HG03135 (cell line): ENCODE results near the gene GARNL3.
A peak's percentile ranks its signal among the peaks of the same experiment; 100 is the strongest.

ENCODE experiments used
- ATAC-seq: cut with Tn5 transposase; IDR thresholded peaks from one replicate; pipeline ENCODE4 v1.9.1; 2021; ENCODE audit warnings: mild to moderate bottlenecking, moderate library complexity; ENCODE audit not compliant: unreplicated experiment

GARNL3 gene

GRCh38 chr9:127370672-127371648 lies 106.4 kb downstream of the GARNL3 start:
- no peak for ATAC-seq

- no peak for ATAC-seq
Measured at GRCh38 chr9:127380479-127380878, 115.9 kb downstream of the GARNL3 start.

GRCh38 chr9:127382541-127382940 lies 118.0 kb downstream of the GARNL3 start:
- ATAC-seq: no peak

GRCh38 chr9:127384016-127384730 lies 119.6 kb downstream of the GARNL3 start:
- no peak for ATAC-seq

GRCh38 chr9:127384901-127385300 lies 120.3 kb downstream of the GARNL3 start:
- no peak for ATAC-seq

- no peak for ATAC-seq
Measured at GRCh38 chr9:127386249-127386648, 121.7 kb downstream of the GARNL3 start.

- no peak for ATAC-seq
Measured at GRCh38 chr9:127386981-127387380, 122.4 kb downstream of the GARNL3 start.

GRCh38 chr9:127388037-127388855 lies 123.7 kb downstream of the GARNL3 start:
- ATAC-seq: peak; percentile 77

- no peak for ATAC-seq
Measured at GRCh38 chr9:127388856-127389238, 124.3 kb downstream of the GARNL3 start.

GRCh38 chr9:127389381-127390247 lies 125.0 kb downstream of the GARNL3 start:
- no peak for ATAC-seq

- ATAC-seq: no peak
Measured at GRCh38 chr9:127390248-127390545, 125.6 kb downstream of the GARNL3 start.

- no peak for ATAC-seq
Measured at GRCh38 chr9:127390563-127390962, 126.0 kb downstream of the GARNL3 start.

GRCh38 chr9:127392166-127392565 lies 127.6 kb downstream of the GARNL3 start:
- no peak for ATAC-seq

GRCh38 chr9:127392976-127393375 lies 128.4 kb downstream of the GARNL3 start:
- no peak for ATAC-seq

GRCh38 chr9:127393645-127394044 lies 129.1 kb downstream of the GARNL3 start:
- no peak for ATAC-seq

- ATAC-seq: no peak
Measured at GRCh38 chr9:127395497-127396252, 131.1 kb downstream of the GARNL3 start.

GRCh38 chr9:127396253-127396807 lies 131.8 kb downstream of the GARNL3 start:
- ATAC-seq: no peak

GRCh38 chr9:127396808-127397645 lies 132.5 kb downstream of the GARNL3 start, which contains the start of gene SLC2A8:
Gene SLC2A8, plus strand, starts transcription at chr9:127397169. Its CDS starts 62 bp downstream, at chr9:127397231.
- ATAC-seq: peak; percentile 96
